Measurements from ENCODE around the gene HTRA2.
A peak's percentile ranks its signal among the peaks of the same experiment; 100 is the strongest.

HTRA2 gene

DNA sequence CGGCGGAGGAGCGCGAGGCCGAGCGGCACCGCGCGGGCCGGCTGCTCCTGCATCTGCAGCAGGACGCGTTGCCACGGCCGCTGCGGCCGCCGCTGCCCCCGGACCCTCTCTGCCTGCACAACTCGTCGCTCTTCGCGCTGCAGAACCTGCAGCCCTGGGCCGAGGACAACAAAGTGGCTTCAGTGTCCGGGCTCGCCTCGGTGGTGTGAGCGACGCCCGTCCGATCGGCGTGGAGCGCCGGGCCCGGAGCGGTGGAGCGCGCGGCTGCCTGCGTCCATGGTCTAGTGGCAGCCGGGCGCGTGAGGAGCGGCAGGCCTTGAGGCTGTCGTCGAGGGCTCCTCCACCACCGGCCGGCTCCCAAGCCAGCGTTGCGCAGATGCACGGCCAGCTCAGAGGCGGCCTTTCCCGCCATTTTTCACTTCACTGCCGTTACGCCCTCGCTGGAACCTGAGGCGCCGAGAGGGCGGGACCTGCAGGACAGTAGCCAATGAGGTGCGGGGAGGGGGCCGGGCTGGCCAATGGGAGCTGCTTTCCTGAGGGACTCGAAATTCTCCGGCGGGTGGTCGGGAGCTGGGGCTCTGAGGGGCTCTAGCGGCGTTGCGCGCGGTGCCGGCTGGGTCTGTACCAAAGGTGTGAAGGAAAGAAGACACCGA is 13.6 kb upstream of the HTRA2 start:
- peak; percentile 50 for DNase-seq (ENCODE audit: low read depth)

DNA sequence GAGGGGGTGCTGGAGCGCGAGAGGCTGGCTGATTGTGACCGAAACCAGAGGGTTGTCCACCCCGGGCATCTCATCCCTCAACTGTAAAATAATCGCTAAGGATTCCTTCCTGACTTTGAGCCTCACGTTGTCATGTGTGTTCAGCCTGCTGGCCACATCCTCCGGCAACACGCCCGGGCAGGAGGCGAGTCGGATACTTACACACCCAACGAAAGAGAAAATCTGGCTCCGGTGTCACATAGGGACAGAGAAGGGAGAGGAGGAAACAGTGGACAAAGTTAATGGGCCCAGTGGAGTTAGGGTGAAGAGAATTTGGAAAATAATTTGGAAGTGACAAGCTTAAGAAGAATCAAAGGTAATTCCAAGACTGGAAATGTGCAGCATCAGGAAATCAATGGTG is 13.1 kb upstream of the HTRA2 start:
- DNase-seq (ENCODE audit: low read depth) = no peak

DNA sequence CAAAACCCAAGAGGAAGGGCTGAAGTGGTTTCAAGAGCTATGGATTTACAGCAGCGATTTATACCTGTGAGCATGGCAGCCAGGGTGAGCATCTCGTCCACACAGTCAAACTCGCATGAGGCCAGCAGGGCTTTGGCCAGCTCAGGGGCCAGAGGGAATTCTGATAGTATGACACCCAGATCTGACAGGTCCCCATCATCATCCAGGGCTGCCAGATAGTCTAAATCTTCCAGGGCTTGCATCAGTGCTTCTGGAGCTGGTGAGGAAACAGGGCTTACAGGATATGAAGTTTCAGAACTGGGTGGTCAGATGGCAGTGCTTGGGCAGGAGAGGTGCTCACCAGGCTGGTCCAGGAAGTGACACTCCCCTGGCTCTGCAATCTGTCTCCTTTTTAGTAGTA is 7.2 kb upstream of the HTRA2 start:
- no peak for DNase-seq (ENCODE audit: low read depth)

DNA sequence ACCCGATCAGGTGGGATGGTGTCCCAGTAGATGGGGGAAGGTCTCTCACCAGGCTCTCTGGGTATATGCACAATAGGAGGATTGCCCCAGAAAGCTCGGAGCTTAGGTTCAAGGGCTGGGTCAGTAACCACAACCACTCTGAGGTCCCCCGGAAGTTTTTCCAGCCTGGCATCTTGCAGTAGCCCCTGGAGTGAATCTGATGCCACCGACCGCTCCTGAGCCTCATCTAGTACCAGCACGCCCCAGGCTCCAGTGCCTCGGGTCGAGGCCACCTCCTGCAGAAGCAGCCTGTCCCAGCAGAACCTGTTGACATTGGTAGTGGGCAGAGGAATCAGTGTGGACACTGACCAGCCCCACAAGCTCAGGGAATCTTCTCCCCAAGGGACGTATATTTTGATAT is 5.7 kb upstream of the HTRA2 start:
- no peak for DNase-seq (ENCODE audit: low read depth)

DNA sequence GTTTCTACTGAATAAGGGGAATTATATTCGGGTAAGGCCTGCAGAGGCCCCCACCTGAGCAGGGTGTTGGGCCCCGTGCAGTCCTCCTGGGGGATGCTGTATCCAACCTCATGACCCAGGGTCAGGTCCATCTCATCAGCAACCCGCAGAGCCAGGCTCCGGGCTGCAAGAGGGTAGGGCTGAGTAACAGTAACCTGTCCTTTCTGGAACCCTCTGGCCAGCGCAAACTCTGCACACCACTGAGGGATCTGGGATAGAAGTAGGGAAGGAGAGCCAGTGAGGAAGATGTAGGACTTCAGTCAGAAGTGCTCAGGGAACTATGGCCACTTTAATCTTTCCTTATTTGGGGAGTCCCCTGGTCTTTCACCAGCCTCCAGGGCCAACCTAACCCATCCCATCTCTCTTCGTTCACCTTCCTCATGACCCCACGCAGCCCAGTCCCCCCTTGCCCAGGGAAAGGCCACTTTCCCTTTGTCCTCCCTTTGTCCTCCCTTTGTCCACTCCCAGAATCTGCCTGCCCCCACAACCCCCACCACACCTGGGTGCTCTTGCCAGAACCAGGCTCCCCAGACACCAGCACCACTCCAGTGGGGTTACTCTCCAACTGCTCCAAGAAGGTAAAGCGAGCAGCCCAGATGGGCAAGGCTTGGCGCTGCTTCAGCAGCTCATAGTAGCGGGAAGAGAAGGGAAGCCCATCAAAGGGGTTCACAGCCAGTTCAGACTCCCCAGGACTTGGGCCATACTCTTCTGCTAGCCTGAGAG is 4.6 kb upstream of the HTRA2 start:
- DNase-seq (ENCODE audit: low read depth) = no peak

DNA sequence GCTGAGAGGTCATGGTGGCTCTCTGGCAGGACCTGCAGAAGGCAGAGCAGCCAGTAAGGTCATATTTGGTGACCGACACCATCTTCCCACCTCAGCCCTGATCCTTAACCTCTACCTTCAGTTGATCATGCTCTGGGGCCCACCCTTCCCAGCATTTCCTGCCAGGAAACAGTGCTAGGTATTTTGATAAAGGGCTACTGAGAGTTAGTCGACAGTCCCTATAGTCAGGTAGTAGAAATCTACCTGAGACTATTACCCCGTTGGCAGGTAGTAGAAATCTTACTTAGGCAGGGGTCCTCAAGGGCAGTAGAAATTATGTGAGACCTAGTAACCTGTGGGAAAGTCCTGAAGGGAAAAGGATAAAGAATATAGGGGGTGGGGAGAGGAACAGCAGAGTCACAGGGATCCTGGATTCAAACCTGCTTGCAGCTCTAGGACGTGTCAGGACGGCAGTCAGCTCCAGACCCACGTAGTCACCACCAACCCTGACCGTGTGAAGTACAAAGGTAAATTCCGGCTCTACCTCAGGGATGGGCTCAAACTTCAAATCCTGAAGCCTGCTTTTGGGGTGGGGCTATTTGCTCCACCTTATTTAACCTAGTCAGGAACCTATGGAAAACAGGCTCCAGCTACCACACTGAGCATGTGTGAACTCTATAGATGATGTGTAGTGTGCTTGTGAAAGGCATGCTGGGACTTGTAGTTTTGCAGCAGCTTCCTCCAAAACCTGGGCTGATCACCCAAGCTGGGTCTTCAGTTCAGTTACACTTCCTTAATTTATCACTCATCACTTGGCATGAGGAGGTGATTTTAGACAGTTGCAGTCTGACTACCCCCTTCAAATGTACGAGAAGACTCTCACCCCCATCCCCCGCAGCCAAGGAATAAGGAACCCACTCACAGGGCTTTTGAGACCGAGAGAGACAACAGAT is 3.8 kb upstream of the HTRA2 start, which contains the start of gene DQX1:
TSS of gene DQX1 (minus strand) at position 515 of the 932 bp plus-strand sequence. CDS start at position 13, 502 bp downstream.
- no peak for DNase-seq (ENCODE audit: low read depth)

DNA sequence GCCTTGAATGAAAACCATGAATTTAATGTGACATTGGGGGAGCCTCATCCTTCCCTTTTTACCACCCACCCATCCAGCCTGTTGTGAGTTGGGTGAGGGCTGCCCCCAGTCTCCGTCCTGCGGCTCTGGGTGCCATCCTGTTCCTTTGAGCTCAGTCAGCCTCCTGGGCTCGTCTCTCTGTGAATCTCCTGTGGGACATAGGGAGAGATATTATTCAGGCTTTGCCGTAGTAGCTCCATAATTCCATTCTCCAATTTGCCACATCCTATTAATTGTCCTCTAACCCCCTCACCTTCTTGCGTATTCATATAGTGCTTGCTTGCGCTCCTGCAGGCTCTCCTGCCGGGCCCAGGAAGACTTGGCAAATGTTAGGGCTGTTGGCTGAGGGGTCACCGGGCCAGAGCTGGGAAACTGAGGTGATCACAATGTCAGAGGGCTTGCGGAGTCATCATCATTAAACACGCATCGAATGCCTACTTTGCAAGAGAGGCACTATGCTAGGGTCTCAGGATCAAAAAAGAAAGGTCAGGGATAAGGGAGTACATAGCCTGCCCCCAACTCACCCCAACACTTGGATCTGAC is 3.0 kb upstream of the HTRA2 start:
- no peak for DNase-seq (ENCODE audit: low read depth)

DNA sequence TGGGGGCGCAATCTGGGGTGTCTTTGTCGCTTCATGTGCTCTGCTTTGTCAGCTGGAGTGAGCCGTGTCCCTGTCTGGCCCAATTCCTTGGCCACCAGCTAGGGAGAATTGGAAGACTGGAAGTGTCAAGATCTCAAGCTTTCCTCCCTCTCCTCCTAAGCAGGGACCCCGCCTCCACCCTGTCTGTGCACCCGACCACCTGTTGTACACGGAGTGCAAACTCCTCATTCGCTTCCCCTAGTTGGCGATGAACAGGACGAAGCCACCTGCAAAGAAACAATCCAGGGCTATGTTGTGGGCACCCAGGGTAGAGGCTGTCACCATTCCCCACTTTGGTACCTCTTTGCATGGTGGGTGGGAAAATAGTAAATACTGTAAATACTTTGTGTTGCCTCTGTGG is 2.0 kb upstream of the HTRA2 start:
- no peak for DNase-seq (ENCODE audit: low read depth)

DNA sequence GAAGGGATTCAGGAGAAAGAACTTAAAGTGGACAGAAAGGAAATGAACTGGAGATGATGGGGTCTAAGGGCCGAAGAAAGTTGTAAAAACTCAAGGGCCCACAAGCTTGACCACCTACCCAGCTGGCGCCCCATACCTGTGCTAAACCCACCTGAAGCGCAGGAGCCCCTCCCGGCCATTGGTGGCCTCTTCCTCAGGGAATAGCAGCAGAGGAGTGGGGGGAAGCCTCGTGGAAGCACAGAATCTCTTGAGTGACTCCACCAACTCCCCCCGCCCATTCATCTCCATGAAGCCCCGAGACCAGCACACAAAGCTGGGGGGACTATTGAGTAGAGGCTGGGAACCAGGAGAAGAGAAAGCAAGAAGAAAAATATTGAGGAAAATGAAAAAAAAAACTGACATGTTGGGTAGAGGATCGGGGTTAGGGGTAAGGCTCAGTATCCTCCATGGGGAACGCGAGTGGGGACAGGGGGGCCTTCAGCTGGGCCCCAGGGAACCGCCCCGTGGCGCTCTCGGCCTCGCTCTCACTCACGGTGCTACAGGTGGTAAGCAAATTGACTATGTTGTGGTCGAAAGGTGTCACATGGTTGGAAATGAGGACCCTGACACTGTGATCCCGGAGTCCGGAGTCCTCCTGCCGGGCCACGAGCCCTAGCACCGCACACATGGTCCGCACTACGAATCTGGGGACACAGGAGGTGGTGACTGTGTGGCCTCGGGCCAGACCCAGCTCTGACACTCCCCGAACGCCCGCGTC is 955 bp upstream of the HTRA2 start:
- DNase-seq (ENCODE audit: low read depth) = no peak

DNA sequence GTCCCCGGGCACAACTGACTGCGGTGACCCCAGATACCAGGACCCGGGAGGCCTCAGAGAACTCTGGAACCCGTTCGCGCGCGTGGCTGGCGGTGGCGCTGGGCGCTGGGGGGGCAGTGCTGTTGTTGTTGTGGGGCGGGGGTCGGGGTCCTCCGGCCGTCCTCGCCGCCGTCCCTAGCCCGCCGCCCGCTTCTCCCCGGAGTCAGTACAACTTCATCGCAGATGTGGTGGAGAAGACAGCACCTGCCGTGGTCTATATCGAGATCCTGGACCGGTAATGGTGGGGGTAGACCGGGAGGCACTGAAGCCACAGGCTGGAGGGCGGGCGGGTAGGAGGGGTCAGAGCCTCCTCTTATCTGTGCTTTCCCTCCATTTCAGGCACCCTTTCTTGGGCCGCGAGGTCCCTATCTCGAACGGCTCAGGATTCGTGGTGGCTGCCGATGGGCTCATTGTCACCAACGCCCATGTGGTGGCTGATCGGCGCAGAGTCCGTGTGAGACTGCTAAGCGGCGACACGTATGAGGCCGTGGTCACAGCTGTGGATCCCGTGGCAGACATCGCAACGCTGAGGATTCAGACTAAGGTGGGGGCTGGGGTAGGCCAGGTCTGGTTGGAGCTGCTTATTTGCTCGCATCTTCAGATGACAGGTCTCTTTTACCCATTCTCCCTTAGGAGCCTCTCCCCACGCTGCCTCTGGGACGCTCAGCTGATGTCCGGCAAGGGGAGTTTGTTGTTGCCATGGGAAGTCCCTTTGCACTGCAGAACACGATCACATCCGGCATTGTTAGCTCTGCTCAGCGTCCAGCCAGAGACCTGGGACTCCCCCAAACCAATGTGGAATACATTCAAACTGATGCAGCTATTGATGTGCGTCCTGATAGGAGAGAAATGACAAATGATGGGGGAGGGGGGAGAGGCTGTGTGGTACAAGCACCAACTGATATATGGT is 780 bp downstream of the HTRA2 start:
- no peak for DNase-seq (ENCODE audit: low read depth)

DNA sequence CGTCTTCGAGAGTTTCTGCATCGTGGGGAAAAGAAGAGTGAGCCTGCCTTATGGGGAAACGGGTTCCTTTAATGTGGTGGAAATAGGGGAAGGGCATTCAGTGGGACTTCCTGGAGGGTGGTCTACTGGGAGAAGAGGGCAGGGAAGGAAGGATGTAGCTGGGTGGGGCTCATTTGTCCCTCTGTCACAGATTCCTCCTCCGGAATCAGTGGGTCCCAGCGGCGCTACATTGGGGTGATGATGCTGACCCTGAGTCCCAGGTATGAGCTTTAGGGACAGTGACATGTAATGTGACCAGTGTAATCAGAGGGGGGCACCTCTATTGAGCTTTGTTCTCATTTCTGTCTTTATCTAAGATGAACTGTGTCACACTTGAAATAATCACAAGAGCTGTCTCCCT is 1.9 kb downstream of the HTRA2 start:
- no peak for DNase-seq (ENCODE audit: low read depth)

DNA sequence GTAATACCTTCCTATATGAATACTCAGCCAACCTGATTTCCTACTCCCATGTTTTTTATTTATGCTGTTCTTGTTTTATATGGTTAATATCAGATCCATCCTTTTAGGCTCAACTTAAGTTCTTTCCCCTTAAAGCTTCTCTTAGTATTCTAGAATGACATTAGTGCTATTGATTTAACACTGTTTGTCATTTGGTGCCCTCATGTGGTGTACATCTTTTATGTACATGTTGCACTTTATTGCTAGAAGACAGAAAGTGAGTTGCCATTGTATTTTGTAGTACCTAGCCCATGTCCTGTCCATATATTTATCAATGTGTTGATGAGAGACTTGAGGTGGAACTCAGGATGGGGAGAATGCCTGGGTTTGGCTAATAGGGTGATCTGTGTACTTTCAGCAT is 2.5 kb downstream of the HTRA2 start:
- no peak for DNase-seq (ENCODE audit: low read depth)

DNA sequence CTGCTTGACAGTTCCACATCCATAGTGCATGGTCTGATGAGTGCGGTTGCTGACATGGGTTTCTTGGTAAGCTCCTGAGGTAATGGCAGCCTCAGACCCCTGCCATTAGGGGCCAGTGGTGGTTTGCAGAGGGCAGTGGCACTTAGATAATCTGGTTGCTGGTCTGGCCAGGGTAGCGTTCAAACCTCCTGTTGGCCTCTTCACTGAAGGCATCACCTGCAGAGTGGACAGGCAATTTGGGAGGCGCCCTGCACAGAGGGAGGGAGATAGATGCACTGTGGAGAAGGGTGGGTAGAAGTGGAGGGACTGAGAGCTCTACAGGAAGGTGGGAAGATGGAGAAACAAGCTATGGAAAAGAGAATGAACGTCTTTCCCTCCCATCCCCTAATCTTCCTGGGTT is 3.7 kb downstream of the HTRA2 start:
- no peak for DNase-seq (ENCODE audit: low read depth)

DNA sequence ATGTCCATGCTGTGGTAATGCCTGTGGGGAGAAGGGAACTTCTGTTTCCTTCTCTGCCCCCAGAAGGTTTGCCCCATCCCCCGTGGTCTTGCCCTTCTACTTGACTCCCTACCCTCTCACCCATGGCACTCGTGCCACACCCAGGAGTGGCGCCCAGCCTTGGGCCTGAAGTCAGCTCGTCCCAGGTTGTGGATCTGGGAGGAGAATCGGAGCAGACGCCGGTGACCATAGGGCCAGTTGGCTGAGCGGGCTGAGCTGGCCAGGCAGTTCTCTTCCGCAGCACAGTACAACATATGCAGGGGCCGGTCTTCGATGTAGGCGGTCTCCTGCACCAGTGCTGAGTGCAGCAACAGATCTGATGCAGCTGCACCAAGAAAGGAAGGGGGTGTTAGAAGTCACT is 4.7 kb downstream of the HTRA2 start:
- no peak for DNase-seq (ENCODE audit: low read depth)

DNA sequence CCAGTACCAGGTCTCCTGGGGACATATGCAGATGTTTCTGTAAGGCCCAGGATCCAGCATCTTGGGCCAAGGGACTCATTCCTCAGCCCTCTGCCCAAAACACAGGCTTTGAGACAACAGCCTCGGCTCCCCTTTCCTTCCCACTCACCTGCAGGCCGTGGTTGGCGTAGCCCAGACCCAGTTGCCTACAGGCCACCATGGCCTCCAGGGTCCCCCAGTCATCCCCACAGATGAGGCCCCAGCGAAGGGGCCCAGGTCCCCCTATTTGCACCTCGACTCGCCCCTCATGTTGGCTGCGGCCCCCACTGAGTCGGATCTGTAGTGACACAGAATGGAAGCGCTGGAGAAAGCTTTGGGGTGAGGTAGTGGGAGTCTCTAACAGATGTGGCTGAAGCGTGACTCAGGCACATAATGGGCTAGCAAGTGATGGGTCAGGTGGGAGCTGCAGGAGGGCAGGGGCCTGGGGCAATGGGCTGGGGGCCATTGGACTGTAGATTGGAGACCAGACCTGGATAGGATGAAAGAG is 5.8 kb downstream of the HTRA2 start:
- DNase-seq (ENCODE audit: low read depth) = no peak

DNA sequence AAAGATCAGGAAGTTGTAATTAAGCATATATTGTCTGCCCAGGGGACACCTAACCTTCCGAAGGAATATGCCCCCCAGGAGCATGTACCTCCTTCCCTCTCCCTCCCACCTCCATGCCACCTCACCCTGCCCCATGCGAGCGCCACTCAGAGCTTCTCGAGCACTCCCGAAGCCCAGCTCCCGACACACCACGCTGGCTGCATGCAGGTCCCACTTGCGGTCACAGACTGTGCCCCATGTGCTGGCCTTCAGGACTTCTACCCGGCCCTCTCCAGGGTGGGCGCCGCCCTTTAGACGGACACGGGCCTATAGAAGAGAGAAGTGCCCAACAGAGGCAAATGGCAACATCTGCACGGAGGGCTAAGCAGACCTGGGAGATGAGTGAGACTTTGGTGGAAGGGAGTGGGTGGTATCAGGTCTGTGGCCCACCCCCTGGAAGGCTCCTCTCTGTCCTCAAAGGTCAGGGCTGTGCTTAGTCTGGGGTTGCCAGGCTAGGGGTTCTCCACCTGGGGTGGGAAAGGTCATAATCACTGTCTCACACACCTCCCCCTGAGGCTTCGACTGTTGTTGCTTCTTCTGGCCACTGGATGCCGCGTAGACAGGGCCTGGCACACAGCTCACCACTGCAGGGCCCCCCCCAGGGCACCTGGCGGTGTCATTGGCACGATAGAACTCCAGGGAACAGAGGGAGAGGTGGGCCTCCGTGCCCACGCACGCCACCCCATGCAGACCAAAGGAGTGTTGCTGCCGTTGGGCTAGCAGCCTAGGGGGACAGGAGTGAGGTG is 6.6 kb downstream of the HTRA2 start:
- DNase-seq (ENCODE audit: low read depth) = no peak

DNA sequence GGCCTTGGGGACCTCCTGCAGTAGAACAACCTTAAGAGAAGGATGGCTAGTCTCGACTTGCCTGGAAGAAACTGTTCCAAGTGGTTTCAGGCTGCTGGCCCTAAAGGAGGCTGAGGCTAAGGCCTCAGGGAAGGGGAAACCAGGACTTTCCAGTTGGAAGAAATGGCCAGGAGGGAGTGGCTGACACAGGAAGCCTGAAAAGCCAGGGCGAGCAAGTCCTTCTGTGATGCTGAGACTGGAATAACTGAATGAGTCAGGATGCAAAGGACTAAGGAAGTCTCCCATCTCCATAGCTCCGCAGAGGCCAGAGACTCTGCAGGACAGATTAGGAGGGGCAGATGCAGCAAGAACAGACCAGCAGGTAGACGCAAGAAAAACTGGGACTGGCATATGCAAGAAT is 7.4 kb downstream of the HTRA2 start:
- DNase-seq (ENCODE audit: low read depth) = no peak

DNA sequence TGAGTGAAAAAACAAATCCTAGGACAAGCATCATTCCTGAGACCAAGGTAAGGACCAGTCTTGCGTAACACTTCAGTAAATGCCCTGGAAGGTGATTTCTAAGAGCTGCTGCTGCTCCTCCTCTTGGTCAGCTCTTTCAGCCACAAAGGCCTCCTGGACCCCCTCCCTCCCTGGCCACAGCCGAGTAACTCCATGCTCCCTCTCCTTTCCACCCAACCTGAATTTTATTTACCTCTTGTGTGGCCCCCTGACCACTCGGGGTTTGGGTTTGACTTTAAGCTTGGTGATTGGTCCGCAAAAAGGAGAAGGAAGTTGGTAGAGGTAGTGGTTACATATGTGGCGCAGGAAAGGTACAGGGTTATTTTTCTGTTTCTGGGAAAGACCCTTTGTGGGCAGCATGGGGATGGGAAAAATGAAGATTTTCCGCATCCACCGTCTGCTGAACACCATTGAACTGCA is 9.2 kb downstream of the HTRA2 start:
- no peak for DNase-seq (ENCODE audit: low read depth)

DNA sequence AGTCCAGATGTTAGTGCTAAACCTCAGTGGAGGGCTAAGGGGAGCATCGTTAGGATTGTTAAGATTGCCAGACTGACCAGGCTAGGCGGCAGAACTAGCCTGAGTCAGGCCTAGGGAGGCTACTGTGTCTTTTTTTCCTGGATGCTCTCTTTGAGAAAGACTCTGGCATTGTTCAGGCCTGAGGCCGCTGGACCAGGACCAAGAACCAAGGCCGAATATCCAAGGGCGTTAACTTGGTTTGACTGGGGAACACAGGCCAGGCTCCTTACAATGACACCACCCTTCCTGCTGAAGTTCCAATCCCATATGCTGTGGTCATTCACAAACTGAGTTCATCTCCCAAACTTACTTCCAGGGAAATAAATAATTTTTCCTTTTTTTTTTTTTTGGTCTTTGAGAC is 10.6 kb downstream of the HTRA2 start:
- DNase-seq (ENCODE audit: low read depth) = no peak
